ENCODE results near the gene ATXN10.

GRCh38 chr22:45731041-45731797 lies 59.6 kb downstream of the ATXN10 start:
- TF ChIP-seq, protein P1, sequence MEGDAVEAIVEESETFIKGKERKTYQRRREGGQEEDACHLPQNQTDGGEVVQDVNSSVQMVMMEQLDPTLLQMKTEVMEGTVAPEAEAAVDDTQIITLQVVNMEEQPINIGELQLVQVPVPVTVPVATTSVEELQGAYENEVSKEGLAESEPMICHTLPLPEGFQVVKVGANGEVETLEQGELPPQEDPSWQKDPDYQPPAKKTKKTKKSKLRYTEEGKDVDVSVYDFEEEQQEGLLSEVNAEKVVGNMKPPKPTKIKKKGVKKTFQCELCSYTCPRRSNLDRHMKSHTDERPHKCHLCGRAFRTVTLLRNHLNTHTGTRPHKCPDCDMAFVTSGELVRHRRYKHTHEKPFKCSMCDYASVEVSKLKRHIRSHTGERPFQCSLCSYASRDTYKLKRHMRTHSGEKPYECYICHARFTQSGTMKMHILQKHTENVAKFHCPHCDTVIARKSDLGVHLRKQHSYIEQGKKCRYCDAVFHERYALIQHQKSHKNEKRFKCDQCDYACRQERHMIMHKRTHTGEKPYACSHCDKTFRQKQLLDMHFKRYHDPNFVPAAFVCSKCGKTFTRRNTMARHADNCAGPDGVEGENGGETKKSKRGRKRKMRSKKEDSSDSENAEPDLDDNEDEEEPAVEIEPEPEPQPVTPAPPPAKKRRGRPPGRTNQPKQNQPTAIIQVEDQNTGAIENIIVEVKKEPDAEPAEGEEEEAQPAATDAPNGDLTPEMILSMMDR (IDR thresholded peaks at IDR 0.05) = no peak
- no peak for TF ChIP-seq POLR2AphosphoS5 (IDR thresholded peaks at IDR 0.05)

Data from gastroesophageal sphincter (tissue), 3 donors.